Forelimb muscle (tissue), 1 donor: ENCODE measurements around the gene CLEC7A. TPM values are rescaled to one million over a fixed set of nuclear protein-coding genes. Genes with fewer than 3 reads are reported as not detected.

Source experiments
- DNase-seq: peaks from one replicate; pipeline ENCODE4 v3.0.0-alpha.2; 2013; ENCODE audit warnings: low read depth
- polyA plus RNA-seq: library from polyadenylated mRNA; unstranded; fragments of 120-200 nt; gene quantifications from one replicate; pipeline ENCODE4 v1.2.1, GENCODE V29; 2013; ENCODE audit not compliant: insufficient read length

The CLEC7A gene
- 1.5 TPM for polyA plus RNA-seq

DNA sequence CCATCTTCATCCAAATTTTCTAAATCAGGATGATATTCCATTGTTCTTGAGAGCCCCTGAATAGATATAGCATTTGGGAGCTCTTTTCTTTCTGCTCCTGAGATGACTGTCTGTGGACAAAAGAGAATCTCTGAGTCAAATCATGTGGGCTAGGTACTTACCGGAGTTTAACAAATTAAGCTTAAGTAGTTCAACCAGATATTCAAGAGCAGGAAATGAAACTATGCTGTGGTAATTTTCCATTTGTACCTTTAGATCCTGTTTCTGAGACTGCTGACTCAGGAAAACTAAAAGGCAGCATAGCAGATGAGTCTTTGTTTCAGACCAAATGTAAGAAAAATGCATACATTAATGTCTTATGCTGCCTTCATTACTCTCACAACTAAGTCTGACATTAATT lies at the start of gene CLEC7A:
Gene CLEC7A (minus strand): TSS at position 158 of the 400 bp plus-strand sequence. CDS start 117 bp downstream, at position 41.
- DNase-seq, result no peak

- DNase-seq, result no peak
These were observed 49.8 kb upstream of the CLEC7A start for GRCh38 chr12:10179776-10180181.

DNA sequence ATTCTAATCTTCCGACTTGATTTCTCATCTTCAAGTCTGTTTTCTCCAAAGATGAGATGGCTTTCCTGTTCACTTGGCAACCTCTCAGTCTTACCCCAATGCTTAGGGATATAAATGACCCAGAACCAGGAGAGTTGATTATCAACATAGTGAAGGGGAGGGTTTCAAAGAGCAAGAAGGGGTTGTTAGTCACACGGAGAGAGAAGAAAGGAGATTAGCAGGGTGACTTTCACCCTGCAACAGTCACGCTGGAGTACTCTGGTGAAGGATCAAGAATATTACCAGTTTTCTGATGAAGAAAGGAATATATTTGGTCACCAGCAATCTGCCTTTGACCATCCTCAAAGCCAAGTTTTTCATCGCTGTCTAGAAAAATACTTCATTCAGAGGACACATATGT lies 48.8 kb upstream of the CLEC7A start, which contains the start of gene TMEM52B:
Gene TMEM52B (plus strand): TSS at position 212 of the 400 bp plus-strand sequence. CDS start 543 bp downstream, outside the sequence.
- DNase-seq, result no peak

DNA sequence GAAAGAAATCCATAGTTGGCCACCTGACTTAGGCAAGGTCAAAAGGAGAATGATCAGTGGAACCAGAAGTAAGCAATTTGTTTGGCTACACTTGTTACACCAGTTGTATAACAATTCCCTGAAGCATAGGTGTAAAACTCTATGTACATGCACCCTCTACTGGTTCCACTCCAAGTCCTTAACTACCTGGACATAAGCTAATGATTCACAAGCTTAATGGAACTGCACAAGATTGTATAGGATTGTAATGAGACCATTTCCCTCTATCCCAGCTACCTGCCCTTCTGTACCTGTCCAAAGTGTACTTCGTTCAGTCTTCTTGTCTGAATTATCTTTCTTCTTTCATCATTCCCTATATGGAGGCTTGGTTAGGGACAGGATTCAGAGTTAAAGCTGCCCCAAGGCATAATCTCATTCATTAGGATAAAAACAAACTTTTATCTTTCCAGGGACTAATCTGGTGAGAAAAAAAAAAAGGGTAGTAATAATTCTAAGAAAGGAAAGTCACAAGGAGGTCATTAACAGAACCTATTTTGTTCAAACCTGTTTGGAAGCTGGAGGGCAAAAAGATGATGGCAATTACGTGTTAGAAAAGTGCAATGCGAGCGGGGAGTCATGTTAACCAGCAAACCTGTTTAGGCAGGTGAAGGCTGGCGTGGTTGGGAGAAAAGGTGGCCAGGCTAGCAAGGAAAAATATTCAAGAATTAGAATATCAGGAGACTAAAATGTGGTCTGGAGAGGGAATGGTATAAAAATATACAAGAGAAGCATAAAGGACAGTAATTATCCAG lies 46.0 kb upstream of the CLEC7A start:
- DNase-seq, result no peak

- no peak for DNase-seq
These were observed 45.1 kb upstream of the CLEC7A start for GRCh38 chr12:10174986-10175614.

GRCh38 chr12:10171973-10172728 lies 42.2 kb upstream of the CLEC7A start, which contains the start of gene OLR1:
Gene OLR1, minus strand, starts transcription at chr12:10172132. Its CDS starts 55 bp downstream, at chr12:10172077.
- no peak for DNase-seq

- no peak for DNase-seq
These were observed 40.2 kb upstream of the CLEC7A start for GRCh38 chr12:10170216-10170615.

GRCh38 chr12:10169104-10169503 lies 39.1 kb upstream of the CLEC7A start:
- DNase-seq, result no peak

DNA sequence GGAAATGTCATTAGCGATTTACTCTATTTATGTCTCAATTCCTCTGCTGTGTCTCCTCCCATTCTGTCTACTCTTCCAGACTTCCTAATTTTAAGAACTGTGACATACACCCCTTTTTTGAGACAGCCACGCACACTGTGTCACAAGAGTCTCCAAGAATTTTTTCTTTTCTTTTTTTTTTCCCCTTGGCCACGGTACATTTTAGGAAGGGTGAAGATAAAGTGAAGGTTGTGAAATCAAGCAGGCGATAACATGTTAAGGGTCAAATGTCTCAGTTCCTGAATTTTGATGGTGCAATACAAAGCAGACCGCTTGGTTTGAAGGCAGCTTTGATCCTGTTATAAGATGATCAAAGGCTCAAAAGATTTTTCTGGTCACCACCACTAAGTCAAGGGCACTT lies 37.6 kb upstream of the CLEC7A start:
- no peak for DNase-seq

- DNase-seq, result no peak
These were observed 35.4 kb upstream of the CLEC7A start for GRCh38 chr12:10165421-10165820.

DNA sequence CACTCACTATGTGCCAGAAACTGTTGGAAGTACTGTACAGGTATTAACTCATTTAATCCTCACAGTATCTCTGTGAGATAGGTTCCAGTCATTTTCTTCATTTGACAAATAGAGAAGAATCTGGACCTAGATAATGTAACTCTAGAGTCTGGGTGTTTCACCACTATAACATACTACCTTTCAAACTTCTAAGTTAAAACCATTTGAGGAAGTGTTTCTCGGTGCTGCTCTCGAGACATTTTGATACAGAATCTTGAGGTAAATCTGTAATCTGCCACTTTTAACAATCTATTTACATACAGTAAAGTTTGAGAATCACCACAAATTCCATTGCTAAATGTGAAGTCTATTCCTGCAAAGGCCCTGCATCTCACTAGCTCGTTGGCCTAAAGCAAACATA lies 33.1 kb upstream of the CLEC7A start:
- DNase-seq, result no peak

GRCh38 chr12:10160617-10161385 lies 30.8 kb upstream of the CLEC7A start:
- DNase-seq, result no peak

GRCh38 chr12:10159280-10159679 lies 29.3 kb upstream of the CLEC7A start:
- DNase-seq, result no peak

- DNase-seq, result no peak
These were observed 28.4 kb upstream of the CLEC7A start for GRCh38 chr12:10158406-10158805.

DNA sequence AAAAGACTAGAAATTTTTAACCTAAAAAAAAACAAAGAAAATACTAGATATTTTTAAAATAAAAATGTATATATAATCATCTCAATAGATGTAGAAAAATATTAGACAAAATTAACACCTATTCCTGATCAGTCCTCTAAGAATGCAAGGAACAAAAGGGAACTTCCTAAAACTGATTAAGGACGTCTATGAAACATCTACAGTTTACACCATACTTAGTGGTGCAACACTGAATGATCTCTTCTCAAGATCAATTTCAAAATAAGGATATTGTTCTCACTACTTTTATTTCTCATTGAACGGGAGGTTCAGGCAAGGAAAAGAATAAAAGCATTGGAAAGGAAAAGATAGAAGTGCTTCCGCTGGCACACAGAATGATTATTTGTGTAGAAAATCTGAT lies 26.0 kb upstream of the CLEC7A start:
- no peak for DNase-seq

DNA sequence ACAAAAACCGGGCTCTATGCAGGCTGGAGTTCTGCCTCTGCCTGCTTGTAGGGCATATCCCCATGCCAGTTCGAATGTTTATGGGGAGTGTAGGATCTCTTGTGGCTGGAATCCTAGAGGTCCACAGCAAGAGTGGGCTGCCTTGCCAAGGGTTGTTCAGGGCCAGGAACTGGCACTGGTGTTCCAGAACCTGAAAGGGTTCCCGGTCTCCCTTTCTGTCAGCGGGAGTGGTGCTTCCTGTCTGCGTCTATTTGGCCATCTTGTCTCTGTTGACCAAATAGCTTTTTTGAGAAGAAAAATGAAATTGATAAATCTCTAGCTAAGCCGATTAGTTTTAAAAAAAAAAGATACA lies 24.1 kb upstream of the CLEC7A start:
- DNase-seq, result no peak

GRCh38 chr12:10153271-10154144 lies 23.5 kb upstream of the CLEC7A start:
- DNase-seq, result no peak

- no peak for DNase-seq
These were observed 21.6 kb upstream of the CLEC7A start for GRCh38 chr12:10151621-10152020.

DNA sequence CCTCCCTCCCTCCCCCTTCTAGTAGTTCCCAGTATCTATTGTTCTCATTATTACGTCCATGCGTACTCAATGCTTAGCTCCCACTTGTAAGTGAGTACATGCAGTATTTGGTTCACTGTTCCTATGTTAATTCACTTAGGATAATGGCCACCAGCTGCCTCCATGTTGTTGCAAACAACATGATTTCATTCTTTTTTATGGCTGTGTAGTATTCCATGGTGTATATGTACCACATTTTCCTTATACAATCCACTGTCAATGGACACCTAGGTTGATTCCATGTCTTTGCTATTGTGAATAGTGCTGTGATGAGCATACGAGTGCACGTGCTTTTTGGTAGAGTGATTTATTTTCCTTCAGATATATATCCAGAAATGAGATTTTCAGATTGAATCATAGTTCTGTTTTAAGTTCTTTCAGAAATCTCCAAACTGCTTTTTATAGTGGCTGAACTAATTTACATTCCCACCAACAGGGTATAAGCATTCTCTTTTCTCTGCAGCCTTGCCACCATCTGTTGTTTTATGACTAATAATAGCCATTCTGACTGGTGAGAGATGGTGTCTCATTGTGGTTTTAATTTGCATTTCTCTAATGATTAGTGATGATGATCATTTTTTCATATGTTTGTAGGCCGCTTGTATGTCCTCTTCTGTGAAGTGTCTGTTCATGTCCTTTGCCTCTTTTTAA lies 17.9 kb upstream of the CLEC7A start:
- no peak for DNase-seq

- DNase-seq, result no peak
These were observed 13.1 kb upstream of the CLEC7A start for GRCh38 chr12:10142976-10143589.
